GM12864 (cell line): Measurements from ENCODE around the gene KCNMA1.

Source experiments
- DNase-seq: peaks from one replicate; pipeline ENCODE4 v3.0.0-alpha.2; 2011; ENCODE audit warnings: low read depth
- H3K4me3 ChIP-seq: 2 replicates; pipeline ENCODE4 v1.5.1; 2011; ENCODE audit warnings: mild to moderate bottlenecking, low read depth, low read length, control low read depth
- TF ChIP-seq, protein P1 (sequence below): IDR thresholded peaks from 2 replicates; pipeline ENCODE4 v1.5.1; 2011; ENCODE audit warnings: low read depth, mild to moderate bottlenecking, moderate library complexity, low read length, control low read depth, inconsistent platforms; ENCODE audit errors: missing control alignments

Gene KCNMA1

DNA sequence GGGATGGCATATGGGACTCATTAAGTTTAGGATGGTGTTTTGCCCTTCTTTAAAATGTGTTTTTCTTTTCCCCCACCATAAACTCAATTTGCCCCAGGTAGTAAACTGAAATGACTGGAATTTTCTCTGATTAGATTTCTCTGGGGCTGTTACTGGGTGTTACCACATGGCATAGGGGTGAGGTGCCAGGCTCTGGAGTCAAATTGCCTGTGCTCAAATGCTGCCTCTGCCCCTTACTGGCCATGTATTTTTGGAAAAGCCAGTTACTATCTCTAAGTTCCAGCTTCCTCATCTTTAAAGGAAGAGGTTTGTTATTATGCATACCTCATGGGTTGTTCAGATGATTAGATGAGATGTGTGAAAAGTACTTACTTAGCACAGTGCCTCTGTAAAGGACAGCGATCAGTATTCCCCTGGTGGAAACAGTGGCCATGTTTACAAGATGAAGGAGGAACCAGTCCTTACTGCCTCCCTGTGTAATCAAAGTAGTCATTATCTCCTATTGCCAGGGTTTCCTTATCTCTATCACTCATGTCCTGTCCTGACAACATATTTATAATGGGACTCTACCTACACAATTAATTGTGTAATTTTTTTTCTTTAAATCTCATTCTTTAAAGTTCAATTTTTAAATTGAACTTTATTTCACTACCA is 352.0 kb downstream of the KCNMA1 start:
- no peak overlapping the region for H3K4me3 ChIP-seq
- no peak for DNase-seq
- TF ChIP-seq, protein P1, sequence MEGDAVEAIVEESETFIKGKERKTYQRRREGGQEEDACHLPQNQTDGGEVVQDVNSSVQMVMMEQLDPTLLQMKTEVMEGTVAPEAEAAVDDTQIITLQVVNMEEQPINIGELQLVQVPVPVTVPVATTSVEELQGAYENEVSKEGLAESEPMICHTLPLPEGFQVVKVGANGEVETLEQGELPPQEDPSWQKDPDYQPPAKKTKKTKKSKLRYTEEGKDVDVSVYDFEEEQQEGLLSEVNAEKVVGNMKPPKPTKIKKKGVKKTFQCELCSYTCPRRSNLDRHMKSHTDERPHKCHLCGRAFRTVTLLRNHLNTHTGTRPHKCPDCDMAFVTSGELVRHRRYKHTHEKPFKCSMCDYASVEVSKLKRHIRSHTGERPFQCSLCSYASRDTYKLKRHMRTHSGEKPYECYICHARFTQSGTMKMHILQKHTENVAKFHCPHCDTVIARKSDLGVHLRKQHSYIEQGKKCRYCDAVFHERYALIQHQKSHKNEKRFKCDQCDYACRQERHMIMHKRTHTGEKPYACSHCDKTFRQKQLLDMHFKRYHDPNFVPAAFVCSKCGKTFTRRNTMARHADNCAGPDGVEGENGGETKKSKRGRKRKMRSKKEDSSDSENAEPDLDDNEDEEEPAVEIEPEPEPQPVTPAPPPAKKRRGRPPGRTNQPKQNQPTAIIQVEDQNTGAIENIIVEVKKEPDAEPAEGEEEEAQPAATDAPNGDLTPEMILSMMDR = no peak

DNA sequence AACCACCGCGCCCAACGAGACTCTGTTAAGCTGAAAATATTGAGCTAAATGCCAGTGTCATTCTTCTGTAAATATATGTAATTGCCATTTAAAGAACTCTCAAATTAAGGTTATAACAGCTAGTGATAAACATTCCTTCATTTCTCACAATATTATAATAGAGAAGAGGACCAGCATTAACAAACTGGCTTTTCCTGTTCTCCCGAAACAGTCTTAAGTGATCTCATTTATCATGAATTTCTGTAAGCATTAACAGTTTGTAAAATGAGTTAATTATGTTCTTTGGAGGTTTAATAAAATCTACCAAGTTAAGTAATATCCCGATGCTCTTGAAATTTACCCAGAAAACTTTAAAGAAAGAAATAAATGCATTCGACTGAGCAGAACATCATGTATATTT is 352.8 kb downstream of the KCNMA1 start:
- TF ChIP-seq, protein P1 = no peak
- no peak overlapping the region for H3K4me3 ChIP-seq
- DNase-seq = no peak

DNA sequence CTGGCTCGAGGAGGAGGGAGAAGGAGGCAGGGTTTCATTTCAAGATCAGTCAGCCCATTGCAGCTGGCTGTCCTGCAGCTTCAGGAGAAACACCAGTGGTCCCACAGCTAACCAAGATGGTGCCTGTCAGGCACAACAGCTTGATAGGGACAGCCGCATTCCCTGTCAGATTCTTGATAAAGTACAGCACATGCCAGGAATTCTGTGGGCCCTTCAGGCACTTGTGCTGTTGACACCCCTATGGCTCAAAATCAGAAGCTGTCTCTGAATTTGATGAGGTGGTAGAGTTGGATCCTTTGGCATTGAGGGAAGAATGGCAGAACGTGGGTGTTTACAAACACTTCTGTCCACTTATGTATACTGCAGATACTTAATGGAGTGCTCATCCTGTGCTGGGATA is 354.3 kb downstream of the KCNMA1 start:
- H3K4me3 ChIP-seq = no peak overlapping the region
- TF ChIP-seq, protein P1 = no peak
- no peak for DNase-seq

DNA sequence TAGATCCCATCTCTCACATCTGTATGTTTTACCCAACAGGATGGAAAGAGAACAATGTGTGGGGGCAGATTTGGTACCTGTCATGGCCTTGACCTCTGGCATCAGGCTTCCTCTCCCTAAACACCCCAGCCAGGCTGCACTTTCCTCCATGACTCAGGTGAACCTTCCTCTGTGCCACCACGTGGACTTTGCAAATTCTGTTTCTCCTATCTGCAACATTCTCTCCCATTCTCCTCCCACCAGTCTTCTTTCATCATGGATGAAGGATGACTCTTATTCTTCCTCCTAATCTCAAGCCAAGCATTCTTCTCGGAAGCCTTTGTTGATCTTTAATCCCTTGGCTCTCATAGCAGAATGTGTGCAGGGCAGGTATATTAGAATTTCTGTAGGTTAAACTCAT is 355.4 kb downstream of the KCNMA1 start:
- H3K4me3 ChIP-seq = no peak overlapping the region
- TF ChIP-seq, protein P1 = no peak
- DNase-seq = no peak

DNA sequence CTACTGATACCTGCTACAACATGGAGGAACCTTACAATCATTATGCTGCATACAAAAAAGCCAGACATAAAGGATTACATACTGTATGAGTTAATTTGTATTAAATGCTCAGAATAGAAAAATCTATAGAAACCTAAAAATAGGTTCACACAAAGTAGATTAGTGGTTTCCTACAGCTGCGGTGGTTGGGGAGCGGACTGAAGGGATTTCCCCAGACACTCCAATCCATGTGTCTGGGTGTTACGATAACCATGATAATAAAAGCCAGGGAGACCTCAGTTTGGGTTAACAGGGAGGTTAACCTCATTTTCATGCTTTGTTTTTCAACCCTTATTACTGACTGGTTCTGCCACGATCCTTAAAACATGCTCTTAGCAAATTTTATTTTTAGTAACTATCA is 355.9 kb downstream of the KCNMA1 start:
- H3K4me3 ChIP-seq = no peak overlapping the region
- no peak for DNase-seq
- TF ChIP-seq, protein P1 = no peak

DNA sequence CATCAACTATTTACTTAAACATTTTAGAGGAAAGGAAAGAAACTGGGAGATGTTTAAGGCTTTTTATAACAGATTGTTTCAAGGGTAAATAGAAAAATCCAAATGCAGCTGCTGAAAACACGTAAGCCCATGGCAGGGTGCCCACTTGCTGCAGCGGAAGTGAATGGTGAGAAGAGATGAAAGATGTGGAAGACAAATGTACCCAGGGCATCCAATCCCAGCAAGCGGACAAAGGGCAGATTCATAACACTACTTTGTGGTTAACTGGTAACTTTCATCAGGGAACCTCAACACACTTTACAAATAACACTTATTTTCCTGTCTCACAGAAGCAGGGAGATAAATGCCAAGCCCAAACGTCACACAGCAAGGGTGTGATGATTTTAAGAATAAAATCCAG is 358.4 kb downstream of the KCNMA1 start:
- TF ChIP-seq, protein P1 = no peak
- DNase-seq = no peak
- H3K4me3 ChIP-seq = no peak overlapping the region
